Mucosa of gallbladder (tissue), 1 donor: ENCODE measurements around the gene SMKR1. TPM values are rescaled to one million over a fixed set of nuclear protein-coding genes. Genes with fewer than 3 reads are reported as not detected.
"Not testable (repeated sequence)": the region's sequence is repeated elsewhere in the genome, so short reads cannot be mapped to it uniquely, and the experiment has no call there.

Source experiments
- DNase-seq: peaks from one replicate; pipeline ENCODE4 v3.0.0-alpha.2; 2020; ENCODE audit warnings: low spot score
- total RNA-seq: library from RNA; stranded (reverse); gene quantifications from one replicate; pipeline ENCODE4 v1.2.1, GENCODE V29; 2021
- donor health status: DM: no; HTN: no; CAD: no.

SMKR1 gene
- total RNA-seq, 1 donor from 2014 or later, result 2.0 TPM

DNA sequence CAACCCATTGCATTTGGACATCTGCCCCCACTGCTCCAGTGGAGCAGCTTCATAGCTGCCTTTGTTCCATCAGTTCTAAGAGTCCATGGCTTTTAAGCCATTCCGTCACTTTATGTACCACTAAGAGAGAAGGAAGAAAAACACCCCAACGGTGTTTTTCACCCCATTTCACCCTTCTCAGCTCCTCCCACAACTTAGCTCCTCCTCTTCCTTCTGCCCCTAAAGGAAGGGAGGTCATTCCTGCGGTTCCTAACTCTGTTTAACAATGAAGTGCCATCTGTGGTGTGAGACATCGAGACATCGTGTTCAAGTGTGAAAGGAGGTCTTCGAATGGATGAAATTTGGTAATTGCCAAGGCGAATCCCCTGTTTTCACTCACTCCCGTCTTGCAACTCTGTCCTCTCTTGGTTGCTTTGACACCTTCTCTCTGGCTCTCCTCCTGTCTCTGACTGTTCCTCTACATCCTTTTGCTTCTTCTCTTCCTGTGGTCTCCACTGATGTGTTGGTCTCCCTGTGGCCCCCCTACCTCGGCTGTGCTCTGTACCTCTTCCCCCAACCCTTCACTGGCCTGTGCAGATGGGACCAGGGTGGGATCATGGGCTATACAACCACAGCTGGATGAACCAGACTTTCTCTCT, 23.0 kb downstream of the SMKR1 start:
- no peak for DNase-seq

GRCh38 chr7:129529643-129530042, 27.3 kb downstream of the SMKR1 start:
- DNase-seq, result no peak

DNA sequence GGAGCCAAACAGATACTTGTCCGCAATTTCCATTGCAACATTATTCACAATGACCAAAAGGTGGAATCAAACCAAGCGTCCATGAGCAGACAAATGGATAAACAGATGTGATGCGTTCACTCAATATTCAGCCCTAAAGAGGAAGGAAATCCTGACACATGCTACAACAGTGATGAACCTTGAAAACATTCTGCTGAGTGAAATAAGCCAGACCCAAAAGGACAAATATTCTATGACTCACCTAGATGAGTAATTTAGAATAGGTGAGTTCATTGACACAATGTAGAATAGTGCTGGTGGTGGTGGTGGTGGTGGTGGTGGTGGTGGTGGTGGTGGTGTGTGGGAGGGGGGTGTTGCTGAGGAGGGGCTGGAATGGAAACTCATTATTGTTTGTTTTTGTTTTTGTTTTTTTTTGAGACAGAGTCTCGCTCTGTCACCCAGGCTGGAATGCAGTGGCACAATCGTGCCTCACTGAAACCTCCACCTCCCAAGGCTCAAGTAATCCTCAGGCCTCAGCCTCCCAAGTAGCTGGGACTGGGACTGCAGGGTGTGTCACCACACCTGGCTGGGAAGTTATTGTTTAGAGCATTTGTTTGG, 28.6 kb downstream of the SMKR1 start:
- no peak for DNase-seq

- DNase-seq, result no peak
Measured at GRCh38 chr7:129531721-129532120, 29.4 kb downstream of the SMKR1 start.

GRCh38 chr7:129532375-129532774, 30.0 kb downstream of the SMKR1 start:
- no peak for DNase-seq

GRCh38 chr7:129534558-129535274, 32.4 kb downstream of the SMKR1 start:
- not testable (repeated sequence) for DNase-seq

GRCh38 chr7:129535896-129536295, 33.6 kb downstream of the SMKR1 start:
- no peak for DNase-seq

- DNase-seq, result no peak
Measured at GRCh38 chr7:129536323-129536722, 34.0 kb downstream of the SMKR1 start.

DNA sequence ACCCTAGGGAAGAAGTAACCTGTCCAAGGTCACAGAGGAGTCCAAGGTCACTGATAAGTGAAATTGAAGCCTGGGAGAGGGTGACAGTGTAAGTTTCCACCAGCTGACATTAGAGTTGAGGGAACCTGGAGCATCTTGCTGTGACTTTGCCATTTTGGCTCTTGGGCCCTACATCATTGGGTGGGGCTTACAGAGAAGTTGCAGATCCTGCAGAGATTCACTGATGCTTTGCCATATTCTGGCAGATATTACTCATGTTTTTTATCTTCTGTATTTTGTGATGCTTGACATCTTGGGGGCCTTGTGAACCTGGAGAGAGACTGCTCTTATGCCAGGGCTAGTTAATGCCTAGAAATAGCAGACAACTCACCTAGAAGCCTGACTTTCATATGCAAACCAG, 36.5 kb downstream of the SMKR1 start:
- no peak for DNase-seq

DNA sequence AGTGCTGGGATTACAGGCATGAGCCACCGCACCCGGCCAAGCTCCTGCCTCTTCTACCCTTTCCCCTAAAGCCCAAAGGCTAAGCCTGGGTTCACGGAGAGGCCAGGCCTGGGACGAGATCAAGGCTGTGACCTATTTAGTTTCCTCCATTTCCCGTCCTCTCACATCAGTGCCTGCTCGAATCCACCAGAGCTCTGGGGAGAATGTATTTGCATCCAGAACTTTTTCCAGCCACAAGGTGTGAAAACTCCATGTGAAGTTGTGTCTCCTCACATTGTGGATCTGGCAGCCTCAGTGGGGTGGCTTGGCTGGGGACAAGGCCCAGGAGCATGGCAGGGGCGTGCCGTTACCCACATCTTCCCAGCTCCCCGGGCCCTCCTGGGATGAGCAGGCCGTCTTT, 38.0 kb downstream of the SMKR1 start:
- DNase-seq, result no peak

DNA sequence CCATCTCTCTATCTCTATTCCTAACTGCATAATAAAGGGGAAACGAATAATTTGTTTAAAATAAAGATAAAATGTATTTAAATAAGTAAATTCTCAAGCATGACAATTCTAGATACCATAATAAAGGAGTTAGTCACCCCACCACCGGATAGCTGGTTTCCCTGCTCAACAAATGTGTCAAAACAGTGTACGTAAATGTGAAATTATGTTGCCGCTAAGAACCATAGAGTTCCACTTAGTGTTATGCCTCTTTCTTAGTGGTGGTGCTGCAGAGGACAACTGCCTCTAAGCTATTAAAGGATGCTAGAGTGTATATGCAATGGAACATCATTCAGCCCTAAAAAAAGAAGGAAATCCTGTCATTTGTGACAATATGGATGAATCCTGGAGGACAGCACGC, 42.4 kb downstream of the SMKR1 start:
- DNase-seq, result no peak

DNA sequence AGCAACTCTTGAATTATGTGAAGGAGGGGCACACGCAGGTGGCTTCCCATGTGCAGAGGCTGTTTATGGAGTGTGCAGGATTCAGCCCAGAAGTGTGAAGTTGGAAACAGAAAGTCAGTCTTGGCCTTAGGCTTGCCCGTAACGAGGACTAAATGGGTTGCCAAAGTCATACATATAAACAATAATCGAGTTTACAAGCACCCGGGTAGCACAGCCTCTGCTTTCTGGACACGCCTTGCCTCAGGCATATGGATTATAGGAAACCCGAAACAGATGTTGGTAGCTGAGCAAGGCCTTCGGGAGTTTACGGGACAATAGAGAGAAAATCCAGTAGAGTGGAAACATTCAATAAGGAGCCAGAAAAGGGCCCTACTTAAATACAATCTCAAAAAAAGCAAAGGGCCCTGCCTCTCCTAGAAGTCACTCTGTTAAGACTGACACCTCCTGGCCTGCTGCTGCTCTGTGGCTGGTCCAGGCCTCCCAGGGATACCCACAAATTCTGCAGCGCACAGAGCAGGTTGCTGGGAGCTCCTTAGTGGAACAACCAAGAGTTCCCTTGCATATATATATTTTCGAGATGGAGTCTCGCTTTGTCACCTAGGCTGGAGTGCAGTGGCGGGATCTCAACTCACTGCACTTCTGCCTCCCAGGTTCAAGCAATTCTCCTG, 48.5 kb downstream of the SMKR1 start:
- no peak for DNase-seq

GRCh38 chr7:129553899-129554461, 51.6 kb downstream of the SMKR1 start:
- DNase-seq, result no peak

- no peak for DNase-seq
Measured at GRCh38 chr7:129556607-129557133, 54.3 kb downstream of the SMKR1 start.

DNA sequence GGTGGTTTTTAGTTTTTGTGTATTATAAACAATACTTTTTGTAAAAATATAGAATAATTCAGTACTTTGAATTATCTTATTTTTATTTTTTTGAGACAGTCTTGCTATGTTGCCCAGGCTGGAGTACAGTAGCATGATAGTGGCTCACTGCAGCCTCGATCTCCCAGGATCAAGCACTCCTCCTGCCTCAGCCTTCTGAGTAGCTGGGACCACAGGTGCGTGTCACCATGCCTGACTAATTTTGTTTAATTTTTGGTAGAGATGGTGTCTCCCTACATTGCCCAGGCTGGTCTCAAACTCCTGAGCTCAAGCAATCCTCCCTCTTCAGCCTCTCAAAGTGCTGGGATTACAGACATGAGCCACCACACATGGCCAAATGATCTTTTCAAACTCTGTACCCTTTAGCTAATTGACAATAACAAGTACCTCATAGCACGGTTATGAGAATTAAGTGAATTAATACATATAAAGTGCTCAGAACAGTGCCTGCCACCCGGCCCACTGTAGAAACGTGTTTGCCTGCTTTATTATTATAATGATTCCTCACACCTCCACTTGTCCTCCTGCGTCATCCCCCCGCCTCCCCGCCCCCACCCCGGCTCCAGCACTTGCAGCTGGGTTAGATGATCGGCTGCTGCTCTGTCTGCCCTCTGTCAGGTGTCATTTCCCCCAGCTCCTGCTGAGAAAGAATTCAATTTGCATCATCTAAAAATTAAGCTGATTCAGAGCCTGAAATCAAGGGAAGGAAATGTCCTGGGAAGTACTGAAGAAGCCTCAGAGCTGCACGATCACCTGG, 55.6 kb downstream of the SMKR1 start:
- no peak for DNase-seq

GRCh38 chr7:129559564-129559963, 57.2 kb downstream of the SMKR1 start:
- no peak for DNase-seq

DNA sequence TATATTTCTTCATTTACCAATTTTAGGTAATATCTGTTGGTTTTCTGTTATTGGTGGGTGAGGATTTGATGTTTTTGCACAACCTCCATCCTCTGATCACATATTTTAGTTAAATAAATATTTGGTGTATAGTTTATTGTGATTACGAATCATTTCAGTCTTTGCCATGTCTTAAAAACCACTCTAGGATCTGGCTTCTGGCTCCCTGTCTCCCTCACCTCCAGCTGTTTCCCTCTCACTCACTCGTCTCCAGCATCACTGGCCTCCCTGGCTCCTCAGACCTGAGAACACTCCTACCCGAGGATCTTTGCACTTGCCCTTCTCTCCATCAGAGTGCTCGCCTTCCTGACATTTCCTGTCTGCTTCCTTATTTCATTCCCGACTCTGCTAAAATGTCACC, 58.5 kb downstream of the SMKR1 start:
- DNase-seq, result no peak

DNA sequence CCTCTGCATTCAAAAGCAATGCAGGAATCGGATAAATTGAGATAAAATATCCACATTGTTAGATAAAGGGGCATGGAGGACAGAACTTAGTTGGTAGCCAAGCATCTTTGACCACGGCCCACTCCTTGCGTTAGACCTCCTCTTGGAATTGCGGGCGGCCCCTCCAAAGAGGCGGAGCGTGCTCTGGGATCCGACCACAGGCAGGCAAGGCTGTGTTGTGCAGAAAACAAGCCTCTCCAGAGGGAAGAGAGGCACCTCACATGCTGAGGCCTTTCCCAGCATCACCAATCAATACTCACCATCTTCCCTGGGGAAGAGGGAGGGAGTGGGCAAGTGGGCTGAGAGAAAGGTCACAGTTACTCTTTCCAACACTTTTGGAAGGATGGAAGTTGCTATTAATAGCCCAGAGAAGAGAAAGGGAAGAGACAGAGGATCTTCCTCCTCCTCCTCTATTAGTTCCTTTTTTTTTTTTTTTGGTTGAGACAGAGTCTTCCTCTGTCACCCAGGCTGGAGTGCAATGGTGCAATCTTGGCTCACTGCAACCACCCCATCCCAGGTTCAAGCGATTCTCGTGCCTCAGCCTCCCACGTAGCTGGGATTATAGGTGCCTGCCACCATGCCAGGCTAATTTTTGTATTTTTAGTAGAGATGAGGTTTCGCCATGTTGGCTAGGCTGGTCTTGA, 59.5 kb downstream of the SMKR1 start:
- no peak for DNase-seq
